A673 (cell line): Measurements from ENCODE around the gene SHC1. TPM values are rescaled to one million over a fixed set of nuclear protein-coding genes. Genes with fewer than 3 reads are reported as not detected.
A peak's percentile ranks its signal among the peaks of the same experiment; 100 is the strongest.

Source experiments
- Bru-seq: library from RNA; stranded (reverse); fragments of 400-500 nt; gene quantifications from one replicate; lab custom pipeline; 2021; lab: Mats Ljungman, UMichigan
- BruChase-seq, 2 experiments: library from RNA; stranded (reverse); fragments of 400-500 nt; gene quantifications; one replicate each; lab custom pipeline; 2021; lab: Mats Ljungman, UMichigan
- BruUV-seq: library from RNA; stranded (reverse); fragments of 400-500 nt; replicated peaks from 2 replicates; lab custom pipeline; 2021; lab: Mats Ljungman, UMichigan
- CTCF ChIA-PET: fragments of 300-600 bp; sonication (Branson Sonifier 250); formaldehyde crosslinking; loops from one replicate; lab custom pipeline; 2022; ENCODE audit warnings: antibody characterized with exemption; lab: Charles Lee
- POLR2A ChIA-PET: fragments of 300-600 bp; sonication (Branson Sonifier 250); formaldehyde crosslinking; loops from one replicate; lab custom pipeline; 2022; ENCODE audit warnings: antibody characterized with exemption; ENCODE audit not compliant: low non-redundant PET; lab: Charles Lee
- DNase-seq: peaks from one replicate; pipeline ENCODE4 v3.0.0-alpha.2; 2015; ENCODE audit warnings: low spot score
- H3K27ac ChIP-seq: fragments of 200-600 bp; sonication (generic); 2 replicates; pipeline ENCODE4 v1.5.1; 2016; ENCODE audit warnings: mixed run types, low read depth, mild to moderate bottlenecking, mixed read lengths, antibody characterized with exemption, low read length; ENCODE audit not compliant: poor library complexity, severe bottlenecking
- H3K27me3 ChIP-seq: fragments of 200-600 bp; sonication (generic); replicated peaks from 2 replicates; pipeline ENCODE4 v1.6.1; 2017; ENCODE audit warnings: mixed run types, low read depth, mild to moderate bottlenecking, mixed read lengths, antibody characterized with exemption, low read length; ENCODE audit not compliant: insufficient read depth, poor library complexity
- H3K36me3 ChIP-seq: fragments of 200-600 bp; sonication (generic); 2 replicates; pipeline ENCODE4 v1.6.1; 2016; ENCODE audit warnings: mixed run types, mild to moderate bottlenecking, mixed read lengths, antibody characterized with exemption, low read length; ENCODE audit not compliant: insufficient read depth, poor library complexity, severe bottlenecking
- H3K4me1 ChIP-seq: fragments of 200-600 bp; sonication (generic); 2 replicates; pipeline ENCODE4 v1.6.1; 2017; ENCODE audit warnings: mixed run types, mild to moderate bottlenecking, mixed read lengths, antibody characterized with exemption, low read length; ENCODE audit not compliant: insufficient read depth, poor library complexity, severe bottlenecking
- H3K4me3 ChIP-seq: fragments of 200-600 bp; sonication (generic); 2 replicates; pipeline ENCODE4 v1.5.1; 2016; ENCODE audit warnings: low read depth, mixed run types, mild to moderate bottlenecking, mixed read lengths, low read length; ENCODE audit not compliant: poor library complexity, severe bottlenecking
- H3K9me3 ChIP-seq: fragments of 200-600 bp; sonication (generic); 2 replicates; pipeline ENCODE4 v1.6.1; 2016; ENCODE audit warnings: mixed run types, low read depth, mild to moderate bottlenecking, mixed read lengths, antibody characterized with exemption, low read length; ENCODE audit not compliant: poor library complexity, severe bottlenecking
- EZH2 ChIP-seq: fragments of 200-600 bp; sonication (generic); IDR thresholded peaks from 2 replicates; pipeline ENCODE4 v1.6.1; 2017; ENCODE audit warnings: borderline replicate concordance, low read depth, mild to moderate bottlenecking, mixed read lengths, antibody characterized with exemption, low read length; ENCODE audit not compliant: poor library complexity, severe bottlenecking
- intact Hi-C: fragments of 100-400 bp; cut with micrococcal nuclease; formaldehyde crosslinking; loops from one replicate; pipeline ENCODE4 v1.10.0; 2022; ENCODE audit not compliant: unreplicated experiment
- long read RNA-seq: library from polyadenylated mRNA; stranded (forward); transcript quantifications from one replicate; pipeline ENCODE4 v2.0.0, GENCODE V29; 2022
- total RNA-seq: library from RNA; stranded (reverse); gene quantifications from 2 replicates; pipeline ENCODE4 v1.2.3, GENCODE V29; 2021
- TF ChIP-seq, protein P1 (sequence below): fragments of 300-800, 200-600 bp; sonication (generic); conservative IDR thresholded peaks from 2 replicates; pipeline ENCODE4 v1.5.1; 2017; ENCODE audit warnings: low read depth, mild to moderate bottlenecking, antibody characterized with exemption, low read length, moderate library complexity, mixed read lengths

The SHC1 gene, protein sequence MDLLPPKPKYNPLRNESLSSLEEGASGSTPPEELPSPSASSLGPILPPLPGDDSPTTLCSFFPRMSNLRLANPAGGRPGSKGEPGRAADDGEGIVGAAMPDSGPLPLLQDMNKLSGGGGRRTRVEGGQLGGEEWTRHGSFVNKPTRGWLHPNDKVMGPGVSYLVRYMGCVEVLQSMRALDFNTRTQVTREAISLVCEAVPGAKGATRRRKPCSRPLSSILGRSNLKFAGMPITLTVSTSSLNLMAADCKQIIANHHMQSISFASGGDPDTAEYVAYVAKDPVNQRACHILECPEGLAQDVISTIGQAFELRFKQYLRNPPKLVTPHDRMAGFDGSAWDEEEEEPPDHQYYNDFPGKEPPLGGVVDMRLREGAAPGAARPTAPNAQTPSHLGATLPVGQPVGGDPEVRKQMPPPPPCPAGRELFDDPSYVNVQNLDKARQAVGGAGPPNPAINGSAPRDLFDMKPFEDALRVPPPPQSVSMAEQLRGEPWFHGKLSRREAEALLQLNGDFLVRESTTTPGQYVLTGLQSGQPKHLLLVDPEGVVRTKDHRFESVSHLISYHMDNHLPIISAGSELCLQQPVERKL
- total RNA-seq (201 and 204 TPM in 2 replicates), Bru-seq, nascent RNA (percentile 83 among the genes with signal in this experiment), BruChase-seq, experiment 1, labeled RNA remaining after a 2-hour chase (percentile 92 among the genes with signal in this experiment), BruChase-seq, experiment 2, labeled RNA remaining after a 6-hour chase (percentile 97 among the genes with signal in this experiment)
- long read RNA-seq, transcript SHC1-210 (12 exons, 3,481 nt) = major isoform, 102 of 313 reads
- long read RNA-seq, transcript SHC1-204 (13 exons, 3,059 nt) = minor isoform, 11 of 313 reads
- long read RNA-seq, transcript SHC1-202 (12 exons, 3,472 nt) = minor isoform, 82 of 313 reads
- long read RNA-seq, transcript SHC1-205 (13 exons, 3,062 nt) = minor isoform, 15 of 313 reads
- long read RNA-seq, partial matches to known transcripts = 36 of 313 reads
- long read RNA-seq, other reads (novel, unspliced or antisense) = 67 of 313 reads

DNA sequence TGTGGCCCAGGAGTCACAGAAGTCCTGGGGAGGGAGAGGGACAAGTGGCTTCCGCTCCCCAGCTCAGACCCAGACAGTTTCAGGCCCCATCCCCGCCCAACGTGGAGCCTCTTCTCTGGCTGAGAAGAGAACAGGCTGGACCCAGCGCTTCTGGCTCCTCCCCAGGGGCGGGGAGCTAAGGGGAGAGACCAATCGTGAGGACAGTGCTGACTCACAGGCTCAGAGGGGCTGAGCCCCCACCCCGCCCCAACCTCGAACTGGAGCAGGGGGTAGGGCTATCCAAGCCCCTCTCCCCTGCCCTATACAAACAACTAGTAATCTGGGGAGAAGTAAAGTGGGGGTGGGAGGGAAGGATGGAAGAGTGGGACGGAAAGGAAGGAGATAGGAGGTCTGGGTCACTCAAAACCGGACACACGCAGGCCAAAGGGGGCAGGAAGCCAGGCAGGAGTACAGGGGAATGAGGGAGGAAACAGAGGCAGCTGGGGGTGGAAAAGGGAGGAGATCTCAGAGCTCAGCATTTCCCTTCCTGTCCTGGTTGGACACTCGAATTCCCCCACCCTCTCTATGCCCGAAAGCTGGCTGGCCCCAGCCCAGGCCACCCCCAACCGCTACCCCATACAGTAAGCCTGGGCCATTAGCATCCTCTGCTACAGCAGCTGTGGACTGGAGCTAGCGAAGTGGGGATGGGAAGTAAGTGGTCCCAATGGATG lies at the start of gene SHC1:
TSS of gene SHC1 (minus strand) at position 117 of the 710 bp plus-strand sequence. CDS start 221 bp downstream, outside the sequence.
- peaks cover 50% of the 10 kb centered on the region for H3K4me1 ChIP-seq

DNA sequence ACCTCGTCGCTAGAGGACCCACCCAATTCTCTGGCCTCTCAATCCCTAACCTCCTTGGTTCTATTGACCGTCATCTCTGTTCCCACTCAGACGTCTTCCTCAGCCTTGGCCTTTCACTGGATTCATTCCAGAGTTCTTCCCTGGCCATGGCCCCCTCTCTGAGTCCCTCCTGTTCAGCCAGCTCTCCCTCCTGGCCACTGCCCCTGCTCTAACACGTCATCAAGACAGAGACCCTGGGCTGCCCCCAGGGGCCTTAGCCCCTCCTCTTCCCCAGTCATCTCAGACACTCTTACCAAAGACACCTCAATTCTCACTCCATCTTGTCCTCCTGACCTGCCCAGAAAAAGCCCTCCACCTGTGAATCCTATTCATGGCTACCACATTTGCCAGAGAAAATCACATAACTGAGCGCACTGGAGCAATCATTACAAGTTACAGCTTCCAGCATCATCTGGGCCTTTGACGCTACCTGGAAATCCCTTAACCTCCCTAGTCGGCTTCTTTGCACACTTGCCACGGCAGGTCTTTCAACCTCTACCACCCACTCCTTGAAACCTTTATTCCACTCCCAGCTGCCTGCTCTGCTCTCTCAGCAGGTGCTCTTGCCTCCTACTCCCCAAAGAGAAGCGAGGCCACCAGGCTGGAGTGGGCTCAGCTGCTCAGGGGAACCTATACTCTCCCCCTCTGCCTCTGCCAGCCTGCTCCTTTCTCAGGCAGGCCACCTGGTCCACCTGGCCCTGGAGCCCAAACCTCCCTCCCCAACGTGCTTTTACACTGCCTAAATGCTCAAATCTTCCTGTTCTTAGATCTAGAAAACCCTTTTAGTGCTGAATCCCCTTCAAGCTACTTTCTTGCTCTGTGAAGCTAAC lies 49.1 kb upstream of the SHC1 start:
- ChIA-PET CTCF (interaction anchor here (0.6 kb wide), 1 partner anchor 15 kb away, joined by 9 read pairs; no protein-coding TSS in a partner anchor), POLR2A (no interaction called here)
- intact Hi-C loops = no loop called here
- Histone ChIP-seq H3K27ac (no peak overlapping the region), H3K9me3 (no peaks in the 10 kb centered on the region), H3K4me3 (no peak overlapping the region), H3K4me1 (peaks cover 13% of the 10 kb centered on the region), H3K36me3 (peaks cover 13% of the 10 kb centered on the region), H3K27me3 (no peaks in the 10 kb centered on the region)
- no TSS peak for BruUV-seq
- no peak for DNase-seq
- no peak for TF ChIP-seq EZH2
- TF ChIP-seq, protein P1, sequence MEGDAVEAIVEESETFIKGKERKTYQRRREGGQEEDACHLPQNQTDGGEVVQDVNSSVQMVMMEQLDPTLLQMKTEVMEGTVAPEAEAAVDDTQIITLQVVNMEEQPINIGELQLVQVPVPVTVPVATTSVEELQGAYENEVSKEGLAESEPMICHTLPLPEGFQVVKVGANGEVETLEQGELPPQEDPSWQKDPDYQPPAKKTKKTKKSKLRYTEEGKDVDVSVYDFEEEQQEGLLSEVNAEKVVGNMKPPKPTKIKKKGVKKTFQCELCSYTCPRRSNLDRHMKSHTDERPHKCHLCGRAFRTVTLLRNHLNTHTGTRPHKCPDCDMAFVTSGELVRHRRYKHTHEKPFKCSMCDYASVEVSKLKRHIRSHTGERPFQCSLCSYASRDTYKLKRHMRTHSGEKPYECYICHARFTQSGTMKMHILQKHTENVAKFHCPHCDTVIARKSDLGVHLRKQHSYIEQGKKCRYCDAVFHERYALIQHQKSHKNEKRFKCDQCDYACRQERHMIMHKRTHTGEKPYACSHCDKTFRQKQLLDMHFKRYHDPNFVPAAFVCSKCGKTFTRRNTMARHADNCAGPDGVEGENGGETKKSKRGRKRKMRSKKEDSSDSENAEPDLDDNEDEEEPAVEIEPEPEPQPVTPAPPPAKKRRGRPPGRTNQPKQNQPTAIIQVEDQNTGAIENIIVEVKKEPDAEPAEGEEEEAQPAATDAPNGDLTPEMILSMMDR = no peak

More for the DNA sequence above, at the start of gene SHC1:
- H3K9me3 ChIP-seq = no peaks in the 10 kb centered on the region
- no TSS peak for BruUV-seq
- TF ChIP-seq EZH2 = no peak
- TF ChIP-seq, protein P1 = no peak
- H3K27ac ChIP-seq = peak within 1 kb of the TSS; percentile 96
- peak within 1 kb of the TSS; percentile 70 for H3K4me3 ChIP-seq
- peaks cover 28% of the 10 kb centered on the region for H3K36me3 ChIP-seq
- POLR2A ChIA-PET = interaction anchor here (0.5 kb wide), 1 partner anchor 269 kb away, joined by 3 read pairs; no protein-coding TSS in a partner anchor
- no peaks in the 10 kb centered on the region for H3K27me3 ChIP-seq
- CTCF ChIA-PET = interaction anchor here (0.6 to 2.2 kb wide), 5 partner anchors 15 to 80 kb away, joined by 3 to 6 read pairs (median 5); partner anchors contain the start of genes ADAM15 and PBXIP1
- peak; percentile 97 for DNase-seq
- intact Hi-C loops = no loop called here
